HepG2 (cell line): ENCODE results near the gene LST1. TPM values are rescaled to one million over a fixed set of nuclear protein-coding genes. Genes with fewer than 3 reads are reported as not detected.

Experiments
- CEBPB ChIP-seq: IDR thresholded peaks from 2 replicates; pipeline ENCODE4 v1.6.1; 2011; ENCODE audit warnings: low read depth, low read length, improper control_type of control experiment, borderline replicate concordance
- GABPA ChIP-seq, 2 experiments: IDR thresholded peaks; 2 replicates each; pipeline ENCODE4 v1.6.1; 2011 to 2016; ENCODE audit warnings: low read depth in 2 of 2, low read length in 1 of 2, missing biosample characterization in 1 of 2, missing genetic modification characterization in 1 of 2
- GLI4 ChIP-seq: sonication (generic); formaldehyde crosslinking; IDR thresholded peaks from 2 replicates; pipeline ENCODE4 v1.5.1; 2020; ENCODE audit warnings: missing genetic modification reagents, mild to moderate bottlenecking, moderate library complexity, borderline replicate concordance
- HDAC2 ChIP-seq: sonication (generic); formaldehyde crosslinking; IDR thresholded peaks from 2 replicates; pipeline ENCODE4 v1.4.0; 2020; ENCODE audit warnings: missing genetic modification reagents
- JUNB ChIP-seq: sonication (generic); formaldehyde crosslinking; IDR thresholded peaks from 2 replicates; pipeline ENCODE4 v1.8.0; 2022; ENCODE audit warnings: missing genetic modification reagents, mild to moderate bottlenecking, borderline replicate concordance
- MAFK ChIP-seq, 2 experiments: IDR thresholded peaks in 1 of 2; conservative IDR thresholded peaks in 1 of 2; 2 replicates each; pipeline ENCODE4 v1.6.1; 2011; ENCODE audit warnings: improper control_type of control experiment in 2 of 2, low read length in 2 of 2
- MTA1 ChIP-seq: sonication (generic); formaldehyde crosslinking; IDR thresholded peaks from 2 replicates; pipeline ENCODE4 v1.4.0; 2020; ENCODE audit warnings: missing genetic modification reagents, mild to moderate bottlenecking, borderline replicate concordance
- MTA3 ChIP-seq: sonication (generic); formaldehyde crosslinking; IDR thresholded peaks from 2 replicates; pipeline ENCODE4 v1.4.0; 2020; ENCODE audit warnings: missing genetic modification reagents
- PCBP1 ChIP-seq: fragments of 200-400 bp; formaldehyde crosslinking; IDR thresholded peaks from 2 replicates; pipeline ENCODE4 v1.6.1; 2017; ENCODE audit warnings: mild to moderate bottlenecking, low read depth, low read length, borderline replicate concordance
- RBAK ChIP-seq: sonication (generic); formaldehyde crosslinking; IDR thresholded peaks from 2 replicates; pipeline ENCODE4 v1.5.1; 2020; ENCODE audit warnings: mild to moderate bottlenecking, missing genetic modification reagents
- REPIN1 ChIP-seq: sonication (generic); formaldehyde crosslinking; IDR thresholded peaks from 2 replicates; pipeline ENCODE4 v1.8.0; 2022; ENCODE audit warnings: missing genetic modification reagents, low read depth, mild to moderate bottlenecking, borderline replicate concordance
- RFX5 ChIP-seq: IDR thresholded peaks from 2 replicates; pipeline ENCODE4 v1.6.1; 2011; ENCODE audit warnings: low read depth, low read length, improper control_type of control experiment
- RXRB ChIP-seq: IDR thresholded peaks from 2 replicates; pipeline ENCODE4 v1.6.1; 2016; ENCODE audit warnings: borderline replicate concordance, missing genetic modification reagents, missing compliant biosample characterization
- SALL2 ChIP-seq: sonication (generic); formaldehyde crosslinking; IDR thresholded peaks from 2 replicates; pipeline ENCODE4 v1.8.1; 2023; ENCODE audit warnings: mild to moderate bottlenecking, missing genetic modification reagents, inconsistent platforms
- SAP130 ChIP-seq: IDR thresholded peaks from 2 replicates; pipeline ENCODE4 v1.6.1; 2016; ENCODE audit warnings: low read depth
- SMAD1 ChIP-seq: sonication (generic); formaldehyde crosslinking; IDR thresholded peaks from 2 replicates; pipeline ENCODE4 v1.4.0; 2020; ENCODE audit warnings: missing genetic modification reagents, low read depth, mild to moderate bottlenecking, borderline replicate concordance
- TCF7L2 ChIP-seq: IDR thresholded peaks from 2 replicates; pipeline ENCODE4 v1.6.1; 2011; ENCODE audit warnings: mild to moderate bottlenecking, low read depth, low read length, moderate library complexity
- TMF1 ChIP-seq: sonication (generic); formaldehyde crosslinking; IDR thresholded peaks from 2 replicates; pipeline ENCODE4 v1.8.1; 2022; ENCODE audit warnings: low read depth, missing genetic modification reagents
- YY1 ChIP-seq: IDR thresholded peaks from 2 replicates; pipeline ENCODE4 v1.6.1; 2011; ENCODE audit warnings: low read length, low read depth, moderate library complexity, mild to moderate bottlenecking; ENCODE audit not compliant: insufficient read depth, insufficient replicate concordance
- ZBTB25 ChIP-seq: IDR thresholded peaks from 2 replicates; pipeline ENCODE4 v1.6.1; 2018; ENCODE audit warnings: missing genetic modification reagents
- ZBTB8A ChIP-seq: sonication (generic); formaldehyde crosslinking; IDR thresholded peaks from 2 replicates; pipeline ENCODE4 v1.4.0; 2020; ENCODE audit warnings: mild to moderate bottlenecking, low read depth, missing genetic modification reagents, borderline replicate concordance
- ZFP36L1 ChIP-seq: sonication (generic); formaldehyde crosslinking; IDR thresholded peaks from 2 replicates; pipeline ENCODE4 v1.8.0; 2022; ENCODE audit warnings: mild to moderate bottlenecking, missing genetic modification reagents, moderate library complexity
- ZNF234 ChIP-seq: sonication (generic); formaldehyde crosslinking; conservative IDR thresholded peaks from 2 replicates; pipeline ENCODE4 v1.5.1; 2020; ENCODE audit warnings: mild to moderate bottlenecking, missing genetic modification reagents
- ZNF296 ChIP-seq: sonication (generic); formaldehyde crosslinking; conservative IDR thresholded peaks from 2 replicates; pipeline ENCODE4 v1.5.0; 2020; ENCODE audit warnings: mild to moderate bottlenecking, missing genetic modification reagents
- ZNF331 ChIP-seq: sonication (generic); formaldehyde crosslinking; IDR thresholded peaks from 2 replicates; pipeline ENCODE4 v1.4.0; 2020; ENCODE audit warnings: missing genetic modification reagents
- ZNF619 ChIP-seq: sonication (generic); formaldehyde crosslinking; IDR thresholded peaks from 2 replicates; pipeline ENCODE4 v1.4.0; 2020; ENCODE audit warnings: mild to moderate bottlenecking, missing genetic modification reagents
- ZNF780A ChIP-seq: sonication (generic); formaldehyde crosslinking; IDR thresholded peaks from 2 replicates; pipeline ENCODE4 v1.8.0; 2022; ENCODE audit warnings: mild to moderate bottlenecking, missing genetic modification reagents, moderate library complexity
- ZSCAN29 ChIP-seq: sonication (generic); formaldehyde crosslinking; conservative IDR thresholded peaks from 2 replicates; pipeline ENCODE4 v1.4.0; 2020; ENCODE audit warnings: mild to moderate bottlenecking, missing genetic modification reagents
- polyA plus RNA-seq, 8 experiments: library from polyadenylated mRNA; depleted of rRNA in 3 of 8; stranded (reverse) in 7 of 8; unstranded in 1 of 8; fragments of >200 nt; fragmentation: Illumina TruSeq in 4 of 8; extraction: Trizol in 4 of 8; gene quantifications; 2 replicates each; pipeline versions ENCODE4 v1.2.1 to v1.2.3, GENCODE V29; 2011 to 2016; ENCODE audit warnings: low read depth in 4 of 8, missing spikeins in 1 of 8, mixed read lengths in 1 of 8; ENCODE audit not compliant: insufficient read depth in 1 of 8
- total RNA-seq, 5 experiments: library from RNA; depleted of rRNA; stranded (reverse); fragments of >200 nt; fragmentation: Illumina TruSeq; extraction: Trizol; gene quantifications; 2 replicates each; pipeline ENCODE4 v1.2.3, GENCODE V29; 2016; ENCODE audit warnings: low read depth in 1 of 5
- TF ChIP-seq, protein P1 (sequence below): sonication (generic); formaldehyde crosslinking; IDR thresholded peaks from 2 replicates; pipeline ENCODE4 v1.5.1; 2020; ENCODE audit warnings: mild to moderate bottlenecking, moderate library complexity, missing genetic modification reagents

LST1 gene
- total and polyA plus RNA-seq, 2 of the 13 experiments (the other 11 are each of a cell fraction or from before 2014, with no cell fraction given) = not detected

- TF ChIP-seq ZNF234 (CRISPR knock-in tag) (0 out of 2 replicates have a peak, but pooled peaks have one; percentile 46), SAP130 (CRISPR knock-in tag) (peak; percentile 63), ZNF296 (CRISPR knock-in tag) (no peak), MTA3 (CRISPR knock-in tag) (no peak), CEBPB (0 out of 2 replicates have a peak, but pooled peaks have one; percentile 0), GABPA (IDR thresholded peaks at IDR 0.05; ENCODE audit: low read depth, low read length) (peak; percentile 52), GABPA (CRISPR knock-in tag; IDR thresholded peaks at IDR 0.05; ENCODE audit: low read depth) (peak; percentile 78), YY1 (peak; percentile 65), JUNB (no peak), ZNF619 (0 out of 2 replicates have a peak, but pooled peaks have one; percentile 18), ZSCAN29 (no peak), ZNF331 (CRISPR knock-in tag) (peak; percentile 35; the same call in 1 of the 2 replicates), REPIN1 (peak; percentile 76; the same call in 1 of the 2 replicates), ZBTB25 (no peak), HDAC2 (peak; percentile 72), MTA1 (CRISPR knock-in tag) (no peak), RXRB (CRISPR knock-in tag) (peak; percentile 57; the same call in 1 of the 2 replicates), GLI4 (CRISPR knock-in tag) (0 out of 2 replicates have a peak, but pooled peaks have one; percentile 20), ZFP36L1 (no peak), SMAD1 (CRISPR knock-in tag) (no peak), TCF7L2 (no peak), ZNF780A (no peak), RBAK (no peak), RFX5 (0 out of 2 replicates have a peak, but pooled peaks have one; percentile 30), TMF1 (no peak), ZBTB8A (CRISPR knock-in tag) (no peak), PCBP1 (0 out of 2 replicates have a peak, but pooled peaks have one; percentile 10), MAFK (conservative IDR thresholded peaks at IDR 0.05 in 1 of 2, IDR thresholded peaks at IDR 0.05 in 1 of 2; ENCODE audit: low read length in 2 of 2) (0 out of 4 replicates have a peak, but pooled peaks of 1 of the 2 experiments have one; percentile 20), SALL2 (CRISPR knock-in tag) (peak; percentile 17; the same call in 1 of the 2 replicates)
- TF ChIP-seq, protein P1, sequence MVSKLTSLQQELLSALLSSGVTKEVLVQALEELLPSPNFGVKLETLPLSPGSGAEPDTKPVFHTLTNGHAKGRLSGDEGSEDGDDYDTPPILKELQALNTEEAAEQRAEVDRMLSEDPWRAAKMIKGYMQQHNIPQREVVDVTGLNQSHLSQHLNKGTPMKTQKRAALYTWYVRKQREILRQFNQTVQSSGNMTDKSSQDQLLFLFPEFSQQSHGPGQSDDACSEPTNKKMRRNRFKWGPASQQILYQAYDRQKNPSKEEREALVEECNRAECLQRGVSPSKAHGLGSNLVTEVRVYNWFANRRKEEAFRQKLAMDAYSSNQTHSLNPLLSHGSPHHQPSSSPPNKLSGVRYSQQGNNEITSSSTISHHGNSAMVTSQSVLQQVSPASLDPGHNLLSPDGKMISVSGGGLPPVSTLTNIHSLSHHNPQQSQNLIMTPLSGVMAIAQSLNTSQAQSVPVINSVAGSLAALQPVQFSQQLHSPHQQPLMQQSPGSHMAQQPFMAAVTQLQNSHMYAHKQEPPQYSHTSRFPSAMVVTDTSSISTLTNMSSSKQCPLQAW (CRISPR knock-in tag) = peak; percentile 91
Measured at GRCh38 chr6:31546339-31546957, 39.6 kb upstream of the LST1 start, which contains the start of gene ATP6V1G2 (continued).
